Measurements from ENCODE around the gene BRSK2. TPM values are rescaled to one million over a fixed set of nuclear protein-coding genes. Genes with fewer than 3 reads are reported as not detected.

BRSK2 gene
- polyA plus RNA-seq, 1 of the 3 experiments (the other 2 are of a cell fraction): 0.64 TPM

DNA sequence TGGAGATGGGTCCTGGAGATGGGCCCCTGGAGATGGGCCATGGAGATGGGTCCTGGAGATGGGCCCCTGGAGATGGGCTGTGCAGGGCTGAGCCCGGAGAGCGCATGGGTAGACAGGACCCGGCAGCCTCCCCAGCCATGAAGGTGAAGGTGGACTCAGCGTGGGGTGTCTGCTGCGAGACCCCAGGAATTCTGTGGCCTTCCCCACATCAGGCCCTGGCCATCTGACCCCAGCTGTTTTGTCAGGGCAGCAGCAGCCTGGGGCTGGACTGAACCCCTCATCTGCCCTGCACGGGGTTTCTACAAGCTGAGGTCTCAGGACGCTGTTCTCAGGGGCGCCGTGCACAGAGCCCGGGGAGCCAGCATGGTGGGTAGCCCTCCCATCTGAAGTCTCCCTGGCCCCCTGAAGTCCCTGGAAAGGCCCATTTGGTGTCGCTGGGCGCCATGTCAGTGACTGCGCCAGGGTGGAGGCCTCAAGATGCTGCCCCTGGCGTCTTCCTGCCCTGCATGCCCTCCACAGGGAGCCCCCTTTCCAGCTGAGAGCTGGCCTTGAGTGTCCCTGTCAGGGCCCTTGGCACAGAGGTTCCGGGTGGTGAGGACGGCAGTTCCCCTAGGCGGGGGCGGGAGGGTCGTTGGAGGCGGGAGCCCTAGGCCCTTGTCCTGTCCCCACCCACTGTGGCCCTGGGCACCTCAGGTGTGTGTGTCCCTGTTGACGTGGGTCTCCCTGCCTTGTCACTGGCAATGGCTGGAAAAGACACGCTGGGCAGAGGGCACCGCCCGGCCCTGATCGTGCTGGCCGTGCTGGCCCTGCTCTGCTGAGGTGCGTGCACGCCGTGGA, 5.4 kb downstream of the BRSK2 start:
- ChIA-PET POLR2A (no interaction called here), CTCF (interaction anchor here (1.1 kb wide), 1 partner anchor 44 kb away, joined by 3 read pairs; no protein-coding TSS in a partner anchor)
- Histone ChIP-seq H3K9ac (no peak overlapping the region), H4K20me1 (ENCODE audit: insufficient read depth) (no peaks in the 10 kb centered on the region), H3K4me2 (no peak overlapping the region), H3F3A (replicated peaks; ENCODE audit: insufficient read depth) (no peaks in the 10 kb centered on the region), H2AFZ (ENCODE audit: low read depth) (no peak overlapping the region), H3K27ac (ENCODE audit: low read depth in 2 of 2, low read length in 1 of 2) (no peak overlapping the region; a peak in 1 of 4 replicates), H3K27me3 (ENCODE audit: insufficient read depth) (peaks cover 21% of the 10 kb centered on the region), H3K9me2 (no peaks in the 10 kb centered on the region), H3K79me2 (ENCODE audit: insufficient read depth) (no peaks in the 10 kb centered on the region), H3K4me1 (ENCODE audit: control insufficient read depth in 1 of 2, insufficient read depth in 2 of 2, low read depth in 1 of 2, low read length in 1 of 2) (peaks cover 0 to 75% of the 10 kb centered on the region in 2 experiments; a peak in 1 of 4 replicates), H3K4me3 (ENCODE audit: low read depth in 2 of 2, low read length in 1 of 2) (no peak overlapping the region), H3K9me3 (no peaks in the 10 kb centered on the region), H3K36me3 (replicated peaks in 1 of 2; ENCODE audit: control insufficient read depth in 1 of 2, insufficient read depth in 2 of 2, low read length in 1 of 2) (no peaks in the 10 kb centered on the region)
- TF ChIP-seq CTCF (IDR thresholded peaks at IDR 0.05): no peak
- no peak for TF ChIP-seq USF2 (IDR thresholded peaks at IDR 0.05; ENCODE audit: borderline replicate concordance, low read depth, low read length)
- no peak for TF ChIP-seq GABPA (IDR thresholded peaks at IDR 0.05; ENCODE audit: low read depth)
- no peak for TF ChIP-seq YY1 (IDR thresholded peaks at IDR 0.05; ENCODE audit: low read depth)
- TF ChIP-seq MXI1 (IDR thresholded peaks at IDR 0.05; ENCODE audit: low read depth, low read length): no peak
- TF ChIP-seq RAD21 (IDR thresholded peaks at IDR 0.05; ENCODE audit: low read length): no peak
- TF ChIP-seq, protein P1, sequence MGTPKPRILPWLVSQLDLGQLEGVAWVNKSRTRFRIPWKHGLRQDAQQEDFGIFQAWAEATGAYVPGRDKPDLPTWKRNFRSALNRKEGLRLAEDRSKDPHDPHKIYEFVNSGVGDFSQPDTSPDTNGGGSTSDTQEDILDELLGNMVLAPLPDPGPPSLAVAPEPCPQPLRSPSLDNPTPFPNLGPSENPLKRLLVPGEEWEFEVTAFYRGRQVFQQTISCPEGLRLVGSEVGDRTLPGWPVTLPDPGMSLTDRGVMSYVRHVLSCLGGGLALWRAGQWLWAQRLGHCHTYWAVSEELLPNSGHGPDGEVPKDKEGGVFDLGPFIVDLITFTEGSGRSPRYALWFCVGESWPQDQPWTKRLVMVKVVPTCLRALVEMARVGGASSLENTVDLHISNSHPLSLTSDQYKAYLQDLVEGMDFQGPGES (IDR thresholded peaks at IDR 0.05; ENCODE audit: low read depth, low read length): no peak
- TF ChIP-seq ELF1 (IDR thresholded peaks at IDR 0.05): no peak
- no peak for TF ChIP-seq SMC3 (IDR thresholded peaks at IDR 0.05; ENCODE audit: low read depth, low read length)
- DNase-seq: no peak
- 91% methylated on average over 15 of the region's 29 CpGs for WGBS (ENCODE audit: low lambda C conversion rate)

DNA sequence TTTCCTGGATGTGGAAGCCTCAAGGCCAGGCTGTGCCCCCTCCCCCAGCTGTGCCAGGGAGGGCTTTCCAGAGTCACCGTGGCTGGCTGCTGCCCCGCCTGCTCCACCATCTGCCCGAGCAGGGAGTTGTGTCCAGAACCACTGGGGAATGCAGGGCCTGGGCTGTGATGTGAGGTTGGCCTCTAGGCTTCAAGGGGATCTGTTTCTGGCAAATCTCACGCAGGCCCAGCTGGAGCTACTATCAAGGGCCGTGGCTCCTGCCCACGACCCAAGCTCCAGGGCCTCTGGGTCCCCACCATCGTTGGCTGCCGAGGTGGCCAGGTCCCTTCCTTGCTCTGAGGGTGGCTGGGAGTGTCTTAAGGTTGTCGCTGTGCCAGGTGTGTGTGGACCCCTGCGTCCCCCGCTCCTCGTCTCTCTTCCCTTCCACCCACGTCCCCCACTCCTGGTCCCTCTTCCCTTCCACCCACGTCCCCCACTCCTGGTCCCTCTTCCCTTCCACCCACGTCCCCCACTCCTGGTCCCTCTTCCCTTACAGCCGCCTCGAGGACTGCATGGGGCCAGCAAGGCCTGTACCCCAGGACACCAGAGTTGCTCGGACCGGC, 6.1 kb downstream of the BRSK2 start:
- CTCF ChIA-PET: interaction anchor here (1.1 kb wide), 1 partner anchor 43 kb away, joined by 3 read pairs; no protein-coding TSS in a partner anchor
- WGBS (ENCODE audit: low lambda C conversion rate): 60% methylated on average over 15 of the region's 19 CpGs

More for the DNA sequence above, 6.1 kb downstream of the BRSK2 start:
- H3K4me1 ChIP-seq (ENCODE audit: control insufficient read depth in 1 of 2, insufficient read depth in 2 of 2, low read depth in 1 of 2, low read length in 1 of 2): peaks cover 0 to 81% of the 10 kb centered on the region in 2 experiments; a peak in 1 of 4 replicates
- H3K36me3 ChIP-seq (replicated peaks in 1 of 2; ENCODE audit: control insufficient read depth in 1 of 2, insufficient read depth in 2 of 2, low read length in 1 of 2): no peaks in the 10 kb centered on the region
- no peak for DNase-seq
- no peak overlapping the region for H3K4me2 ChIP-seq
- H3F3A ChIP-seq (replicated peaks; ENCODE audit: insufficient read depth): no peaks in the 10 kb centered on the region
- TF ChIP-seq POLR2AphosphoS5 (IDR thresholded peaks at IDR 0.05; ENCODE audit: low read depth, low read length): no peak
- no peak for TF ChIP-seq USF2 (IDR thresholded peaks at IDR 0.05; ENCODE audit: borderline replicate concordance, low read depth, low read length)
- no peak for TF ChIP-seq GATA2 (CRISPR knock-in tag; IDR thresholded peaks at IDR 0.05)
- no peak for TF ChIP-seq CTCF (IDR thresholded peaks at IDR 0.05)
- no peaks in the 10 kb centered on the region for H3K9me2 ChIP-seq
- no peak overlapping the region; a peak in 1 of 4 replicates for H3K27ac ChIP-seq (ENCODE audit: low read depth in 2 of 2, low read length in 1 of 2)
- no peaks in the 10 kb centered on the region for H3K79me2 ChIP-seq (ENCODE audit: insufficient read depth)
- POLR2A ChIA-PET: no interaction called here
- H3K4me3 ChIP-seq (ENCODE audit: low read depth in 2 of 2, low read length in 1 of 2): no peak overlapping the region
- no peak overlapping the region for H3K9ac ChIP-seq
- H4K20me1 ChIP-seq (ENCODE audit: insufficient read depth): no peaks in the 10 kb centered on the region
- H2AFZ ChIP-seq (ENCODE audit: low read depth): no peak overlapping the region
- no peaks in the 10 kb centered on the region for H3K9me3 ChIP-seq
- H3K27me3 ChIP-seq (ENCODE audit: insufficient read depth): peaks cover 18% of the 10 kb centered on the region
